ENCODE data around the gene P4HA2. TPM values are rescaled to one million over a fixed set of nuclear protein-coding genes. Genes with fewer than 3 reads are reported as not detected.

P4HA2 gene
- total and polyA plus RNA-seq, 2 of the 13 experiments (the other 11 are each of a cell fraction or from before 2014, with no cell fraction given), result 37.7 to 126 TPM

DNA sequence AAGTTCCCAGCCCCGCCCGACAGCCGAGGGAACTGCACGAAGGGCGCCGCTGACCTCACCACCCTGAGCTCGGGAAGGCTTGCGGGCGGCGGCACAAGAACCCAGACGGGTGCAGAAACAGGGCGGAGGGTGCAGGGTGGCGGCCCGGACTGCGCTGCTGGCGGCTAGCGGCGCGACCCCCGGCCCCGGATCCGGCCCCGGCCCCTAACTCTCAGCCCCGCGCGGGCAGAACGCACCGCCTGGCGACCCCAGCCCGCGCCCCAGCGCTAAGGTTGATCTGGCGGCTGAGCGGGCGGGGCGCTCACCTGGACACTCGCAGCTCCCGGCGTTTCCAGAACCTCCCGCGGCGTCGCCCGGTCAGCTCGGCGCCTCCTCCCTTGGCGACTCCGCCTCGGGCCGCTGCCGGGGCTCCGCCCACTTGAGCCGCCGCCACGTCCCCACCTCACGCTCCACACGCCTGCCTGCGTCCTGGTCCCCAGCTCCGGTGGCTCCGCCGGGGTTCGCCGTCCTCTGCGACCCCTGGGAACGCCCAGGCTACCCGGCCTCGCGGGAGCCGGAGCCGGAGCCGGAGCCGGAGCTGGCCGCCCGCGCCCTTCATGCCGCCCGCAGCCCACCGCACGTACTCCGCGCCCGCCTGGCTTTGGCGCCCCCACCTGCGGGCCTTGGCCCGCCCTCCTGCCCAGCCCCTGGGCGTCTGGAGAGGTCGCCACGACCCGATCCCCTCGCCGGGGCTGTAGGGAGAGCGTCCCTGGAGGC is at the start of gene P4HA2 (continued):
- TF ChIP-seq ZZZ3 (CRISPR knock-in tag; IDR thresholded peaks at IDR 0.05; ENCODE audit: borderline replicate concordance) (no peak), U2AF1 (optimal IDR thresholded peaks at IDR 0.05; ENCODE audit: low read depth, low read length) (no peak), GFI1 (CRISPR knock-in tag; IDR thresholded peaks at IDR 0.05; ENCODE audit: borderline replicate concordance) (peak; percentile 66; the same call in 1 of the 2 replicates), NCOR1 (IDR thresholded peaks at IDR 0.05; ENCODE audit: borderline replicate concordance, low read length) (no peak), YEATS4 (CRISPR knock-in tag; IDR thresholded peaks at IDR 0.05; ENCODE audit: borderline replicate concordance) (peak; percentile 86), CREB1 (IDR thresholded peaks at IDR 0.05) (no peak), CREB1 (CRISPR knock-in tag; IDR thresholded peaks at IDR 0.05) (no peak), ZSCAN31 (CRISPR knock-in tag; IDR thresholded peaks at IDR 0.05; ENCODE audit: low read depth) (peak; percentile 77; the same call in 1 of the 2 replicates), REPIN1 (CRISPR knock-in tag; IDR thresholded peaks at IDR 0.05; ENCODE audit: borderline replicate concordance, low read depth) (no peak), TCF7 (IDR thresholded peaks at IDR 0.05; ENCODE audit: low read depth) (no peak), CBFB (CRISPR knock-in tag; IDR thresholded peaks at IDR 0.05) (peak; percentile 36; the same call in 1 of the 2 replicates), IRF1 (CRISPR knock-in tag; IDR thresholded peaks at IDR 0.05; ENCODE audit: low read depth) (no peak), HNRNPH1 (optimal IDR thresholded peaks at IDR 0.05; ENCODE audit: low read depth, low read length) (no peak)
- TF ChIP-seq, protein P1, sequence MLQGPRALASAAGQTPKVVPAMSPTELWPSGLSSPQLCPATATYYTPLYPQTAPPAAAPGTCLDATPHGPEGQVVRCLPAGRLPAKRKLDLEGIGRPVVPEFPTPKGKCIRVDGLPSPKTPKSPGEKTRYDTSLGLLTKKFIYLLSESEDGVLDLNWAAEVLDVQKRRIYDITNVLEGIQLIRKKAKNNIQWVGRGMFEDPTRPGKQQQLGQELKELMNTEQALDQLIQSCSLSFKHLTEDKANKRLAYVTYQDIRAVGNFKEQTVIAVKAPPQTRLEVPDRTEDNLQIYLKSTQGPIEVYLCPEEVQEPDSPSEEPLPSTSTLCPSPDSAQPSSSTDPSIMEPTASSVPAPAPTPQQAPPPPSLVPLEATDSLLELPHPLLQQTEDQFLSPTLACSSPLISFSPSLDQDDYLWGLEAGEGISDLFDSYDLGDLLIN (CRISPR knock-in tag; IDR thresholded peaks at IDR 0.05; ENCODE audit: borderline replicate concordance), result no peak
